Endothelial cell of umbilical vein (primary cell): Measurements from ENCODE around the gene LCN6. TPM values are rescaled to one million over a fixed set of nuclear protein-coding genes. Genes with fewer than 3 reads are reported as not detected.

Source experiments
- BruUV-seq: library from RNA; stranded (reverse); fragments of 400-500 nt; replicated peaks from 2 replicates; lab custom pipeline; 2021; lab: Mats Ljungman, UMichigan
- CTCF ChIA-PET: fragments of 300-600, 350-600 bp; sonication (Branson Sonifier 250); formaldehyde crosslinking; loops from one replicate; lab custom pipeline; 2021; ENCODE audit warnings: antibody characterized with exemption, inconsistent platforms; lab: Charles Lee
- POLR2A ChIA-PET: fragments of 300-600, 350-600 bp; sonication (Branson Sonifier 250); formaldehyde crosslinking; loops from one replicate; lab custom pipeline; 2021; ENCODE audit warnings: antibody characterized with exemption, inconsistent platforms; lab: Charles Lee
- DNase-seq: peaks from one replicate; pipeline ENCODE4 v3.0.0-alpha.2; 2011; ENCODE audit warnings: low read depth, low spot score
- FAIRE-seq: peaks from 2 replicates; lab custom pipeline; 2011; peaks lifted over from hg19 to GRCh38; lab: Jason Lieb, UNC
- H2AFZ ChIP-seq: 2 replicates; pipeline ENCODE4 v1.6.0; 2012; ENCODE audit warnings: low read depth, low read length, control low read depth, inconsistent platforms
- H3K27ac ChIP-seq: 2 replicates; pipeline ENCODE4 v1.5.1; 2011; ENCODE audit warnings: low read depth, mild to moderate bottlenecking, control low read depth, low read length, moderate library complexity; ENCODE audit not compliant: insufficient read depth
- H3K27me3 ChIP-seq, 2 experiments: 2 replicates each; pipeline versions ENCODE4 v1.6.0 to v1.6.1; 2011; ENCODE audit warnings: low read length in 2 of 2, mixed read lengths in 1 of 2; ENCODE audit not compliant: control insufficient read depth in 2 of 2, insufficient read depth in 2 of 2
- H3K36me3 ChIP-seq, 2 experiments: 2 replicates in 1 of 2; 3 replicates in 1 of 2; pipeline ENCODE4 v1.5.1; 2011; ENCODE audit warnings: low read length in 2 of 2, mild to moderate bottlenecking in 1 of 2, moderate library complexity in 1 of 2; ENCODE audit not compliant: control insufficient read depth in 2 of 2, insufficient read depth in 2 of 2; ENCODE audit errors: extremely low read depth in 1 of 2
- H3K4me1 ChIP-seq: 3 replicates; pipeline ENCODE4 v1.5.1; 2011; ENCODE audit warnings: mild to moderate bottlenecking, low read length; ENCODE audit not compliant: control insufficient read depth, insufficient read depth; ENCODE audit errors: extremely low read depth
- H3K4me2 ChIP-seq: 2 replicates; pipeline ENCODE4 v1.6.1; 2011; ENCODE audit warnings: low read length, control low read depth, mixed read lengths; ENCODE audit not compliant: insufficient read depth
- H3K4me3 ChIP-seq, 3 experiments: fragments of 200-600 bp in 1 of 3; sonication (generic), shearing (Covaris generic) in 1 of 3; replicated peaks in 1 of 3; 2 replicates each; pipeline ENCODE4 v1.5.1; 2011 to 2016; ENCODE audit warnings: control low read depth in 3 of 3, low read length in 3 of 3, mild to moderate bottlenecking in 2 of 3, inconsistent platforms in 1 of 3, low read depth in 1 of 3, moderate library complexity in 1 of 3; ENCODE audit not compliant: insufficient read depth in 1 of 3
- H3K79me2 ChIP-seq: 2 replicates; pipeline ENCODE4 v1.6.0; 2012; ENCODE audit warnings: low read length, inconsistent platforms; ENCODE audit not compliant: control insufficient read depth, insufficient read depth
- H3K9ac ChIP-seq: replicated peaks from 2 replicates; pipeline ENCODE3; 2011; ENCODE audit warnings: low read length, control low read depth; ENCODE audit not compliant: insufficient read depth; ENCODE audit errors: extremely low read depth
- H3K9me1 ChIP-seq: replicated peaks from 3 replicates; pipeline ENCODE4 v1.6.0; 2011; ENCODE audit warnings: mild to moderate bottlenecking, low read length; ENCODE audit not compliant: control insufficient read depth, insufficient read depth; ENCODE audit errors: extremely low read depth
- H3K9me3 ChIP-seq: replicated peaks from 2 replicates; pipeline ENCODE4 v1.5.1; 2012; ENCODE audit warnings: low read length, inconsistent platforms; ENCODE audit not compliant: control insufficient read depth, insufficient read depth
- H4K20me1 ChIP-seq: replicated peaks from 2 replicates; pipeline ENCODE3; 2011; ENCODE audit warnings: mild to moderate bottlenecking, low read length; ENCODE audit not compliant: control insufficient read depth, insufficient read depth; ENCODE audit errors: extremely low read depth
- CTCF ChIP-seq, 2 donors: IDR thresholded peaks; 1 replicate in 1 of 2; 2 replicates in 1 of 2; pipeline ENCODE4 v1.5.1; 2011; ENCODE audit warnings: low read length in 2 of 2, mild to moderate bottlenecking in 2 of 2, moderate library complexity in 2 of 2, control low read depth in 1 of 2, inconsistent platforms in 1 of 2, low read depth in 1 of 2; ENCODE audit not compliant: insufficient read depth in 1 of 2; ENCODE audit errors: extremely low read depth in 1 of 2
- EZH2 ChIP-seq: IDR thresholded peaks from 2 replicates; pipeline ENCODE4 v1.6.1; 2012; ENCODE audit warnings: borderline replicate concordance, low read depth, mild to moderate bottlenecking, moderate library complexity, low read length, inconsistent platforms; ENCODE audit not compliant: severe bottlenecking
- FOS ChIP-seq: IDR thresholded peaks from 2 replicates; pipeline ENCODE4 v1.6.1; 2011; ENCODE audit warnings: mild to moderate bottlenecking, low read length, moderate library complexity, borderline replicate concordance; ENCODE audit not compliant: insufficient read depth
- GATA2 ChIP-seq: IDR thresholded peaks from 2 replicates; pipeline ENCODE4 v1.7.0; 2011; ENCODE audit warnings: low read depth, mild to moderate bottlenecking, moderate library complexity, mixed read lengths, low read length; ENCODE audit not compliant: insufficient read length, insufficient read depth
- JUN ChIP-seq: IDR thresholded peaks from 2 replicates; pipeline ENCODE4 v1.6.1; 2011; ENCODE audit warnings: borderline replicate concordance, low read depth; ENCODE audit not compliant: insufficient read length, insufficient read depth
- MAX ChIP-seq: IDR thresholded peaks from 2 replicates; pipeline ENCODE4 v1.6.1; 2011; ENCODE audit not compliant: insufficient read depth, insufficient read length
- MYC ChIP-seq: IDR thresholded peaks from one replicate; pipeline ENCODE4 v1.6.1; 2011; ENCODE audit warnings: mild to moderate bottlenecking, low read depth, low read length
- POLR2A ChIP-seq: IDR thresholded peaks from 2 replicates; pipeline ENCODE4 v1.6.1; 2012; ENCODE audit warnings: low read depth, mild to moderate bottlenecking, control low read depth, low read length
- POLR2AphosphoS5 ChIP-seq: IDR thresholded peaks from 2 replicates; pipeline ENCODE4 v1.6.1; 2012; ENCODE audit warnings: low read depth, mild to moderate bottlenecking, control low read depth, low read length, moderate library complexity; ENCODE audit not compliant: insufficient read depth
- dilution Hi-C: fragments of 300-500 bp; cut with MboI; formaldehyde crosslinking; loops from one replicate; pipeline ENCODE4 v1.15.0; 2019; ENCODE audit warnings: low sequenced_read_pairs; ENCODE audit not compliant: extremely low pct_ligation_motif_present
- intact Hi-C: fragments of 100-400 bp; cut with micrococcal nuclease; formaldehyde crosslinking; loops from one replicate; pipeline ENCODE4 v1.10.0; 2022
- polyA plus RNA-seq, 4 experiments: library from polyadenylated mRNA; depleted of rRNA in 3 of 4; stranded (reverse) in 3 of 4; unstranded in 1 of 4; fragments of >200 nt; gene quantifications; 2 replicates each; pipeline versions ENCODE4 v1.2.1 to v1.2.3, GENCODE V29; 2011 to 2012; ENCODE audit warnings: missing spikeins in 1 of 4
- total RNA-seq: library from RNA; stranded (reverse); gene quantifications from 2 replicates; pipeline ENCODE4 v1.2.3, GENCODE V29; 2021

LCN6 gene
- total and polyA plus RNA-seq, 2 donors (not counting 3 experiments of a cell fraction or from before 2014, with no cell fraction given), result 0.17 TPM; not detected in 1

- H4K20me1 ChIP-seq, result no peaks in the 10 kb centered on the region
- no peaks in the 10 kb centered on the region for H3K27me3 ChIP-seq
- BruUV-seq, result no TSS peak
- peaks cover 63% of the 10 kb centered on the region for H3K79me2 ChIP-seq
- H3K4me3 ChIP-seq, result no peak overlapping the region
- POLR2A ChIA-PET, result interaction anchor here (0.6 to 3.6 kb wide), 2 partner anchors 10 to 571 kb away, joined by 4 to 20 read pairs; no protein-coding TSS in a partner anchor
- no peak overlapping the region for H2AFZ ChIP-seq
- no peak overlapping the region for H3K9ac ChIP-seq
- no peak for TF ChIP-seq GATA2
- no peak for TF ChIP-seq EZH2
- TF ChIP-seq POLR2AphosphoS5, result no peak
- TF ChIP-seq POLR2A, result no peak
- no peak for TF ChIP-seq FOS
- TF ChIP-seq JUN, result no peak
- no peak for TF ChIP-seq MAX
- no peak for TF ChIP-seq MYC
- no peak for TF ChIP-seq CTCF (IDR thresholded peaks at IDR 0.05; ENCODE audit: extremely low read depth in 1 of 2, insufficient read depth in 1 of 2, low read depth in 1 of 2, low read length in 2 of 2)
- FAIRE-seq (no peak), DNase-seq (no peak)
- no peak overlapping the region for H3K4me2 ChIP-seq
- intact Hi-C loops, result no loop called here
- dilution Hi-C loops, result no loop called here
- no peak overlapping the region for H3K27ac ChIP-seq
- CTCF ChIA-PET, result interaction anchor here (1.4 kb wide), 1 partner anchor 46 kb away, joined by 3 read pairs; no protein-coding TSS in a partner anchor
- H3K4me1 ChIP-seq, result peaks cover 67% of the 10 kb centered on the region
- peaks cover 0 to 13% of the 10 kb centered on the region in 2 experiments for H3K36me3 ChIP-seq
- no peaks in the 10 kb centered on the region for H3K9me1 ChIP-seq
- H3K9me3 ChIP-seq, result no peaks in the 10 kb centered on the region
These were observed 30.9 kb downstream of the LCN6 start for GRCh38 chr9:136717399-136717798.
